Pancreas (tissue), 10 donors: ENCODE data around the gene ASTN2. TPM values are rescaled to one million over a fixed set of nuclear protein-coding genes. Genes with fewer than 3 reads are reported as not detected.

ENCODE experiments used
- ATAC-seq, 4 donors: fragments of 200-7000 bp; cut with Tn5 transposase; one replicate each; pipeline versions ENCODE4 v1.8.0 to v1.9.1; 2020; ENCODE audit warnings: mild to moderate bottlenecking in 4 of 4, moderate library complexity in 4 of 4
- DNase-seq, 6 donors: peaks; one replicate each; pipeline ENCODE4 v3.0.0-alpha.2; 2020
- FAIRE-seq: peaks from 2 replicates; lab custom pipeline; 2012; peaks lifted over from hg19 to GRCh38; lab: Jason Lieb, UNC
- H3K27ac ChIP-seq, 4 donors: fragments of 200-600 bp; sonication (generic); 1 replicate in 3 of 4; 2 replicates in 1 of 4; pipeline versions ENCODE4 v1.5.0 to v1.8.0; 2020
- H3K27me3 ChIP-seq, 4 donors: fragments of 200-600 bp; one replicate each; pipeline ENCODE4 v1.8.0; 2021
- H3K36me3 ChIP-seq, 3 donors: fragments of 200-600 bp; sonication (generic) in 1 of 3; one replicate each; pipeline versions ENCODE4 v1.5.0 to v1.8.0; 2020 to 2021
- H3K4me1 ChIP-seq, 3 donors: fragments of 200-600 bp; one replicate each; pipeline ENCODE4 v1.8.0; 2021
- H3K4me3 ChIP-seq, 4 donors: fragments of 200-600 bp; sonication (generic) in 2 of 4; one replicate each; pipeline versions ENCODE4 v1.5.0 to v1.8.0; 2020 to 2021
- H3K9me3 ChIP-seq, 4 donors: fragments of 200-600 bp; one replicate each; pipeline ENCODE4 v1.8.0; 2021
- CTCF ChIP-seq, 4 donors: fragments of 200-600 bp; sonication (generic) in 3 of 4; IDR thresholded peaks; one replicate each; pipeline versions ENCODE4 v1.5.0 to v1.8.0; 2021; ENCODE audit warnings: antibody characterized with exemption in 4 of 4
- WGBS, 2 donors: extraction: QIAGEN DNeasy Blood & Tissue Kit; methylation state at CpG; one replicate each; pipeline ENCODE4 v1.1.7; 2013; 5-methylcytosine and 5-hydroxymethylcytosine counted together
- intact Hi-C, 3 donors: fragments of 100-400 bp; cut with DNase I; formaldehyde crosslinking; loops; one replicate each; pipeline versions ENCODE4 v1.11.1 to v1.14.2; 2022
- polyA plus RNA-seq, 2 donors: library from polyadenylated mRNA; stranded (reverse); fragments of 200-250 nt; gene quantifications; one replicate each; pipeline ENCODE4 v1.2.3, GENCODE V29; 2013
- total RNA-seq, 6 donors: library from RNA; stranded (reverse); fragmentation: NEBNext Ultra II Directional in 4 of 6; extraction: Animal tissue kit (Norgen Biotek cat#: 25700) in 4 of 6; gene quantifications; one replicate each; pipeline versions ENCODE4 v1.2.1 to v1.2.4, GENCODE V29; 2021 to 2023
- donor health status: healthy with polysubstance abuse.
- donor health status: DM: no; HTN: no; CAD: no; lungs with moderate emphysema.
- donor health status: DM: no; HTN: no; CAD: no.
- donor health status: control.
- donor health status: control.
- donor health status: Bipolar disorder and iron deficiency.
- donor health status: DM: yes; HTN: yes; CAD: no.
- donor health status: DM: no; HTN: no; CAD: no.
- donor health status: DM: no; HTN: no; CAD: no.
- donor health status: DM: yes; HTN: yes; CAD: no.

ASTN2 gene
- total and polyA plus RNA-seq, 8 donors, result 1.3 to 11.9 (median 6.7) TPM

GRCh38 chr9:116763770-116764169, 651.1 kb downstream of the ASTN2 start:
- no peak for ATAC-seq

GRCh38 chr9:116760636-116761035, 654.2 kb downstream of the ASTN2 start:
- H3K4me3 ChIP-seq, result no peak overlapping the region
- no peak for ATAC-seq
- intact Hi-C loops, result no loop called here

More at GRCh38 chr9:116763770-116764169, 651.1 kb downstream of the ASTN2 start:
- no peak for TF ChIP-seq CTCF (IDR thresholded peaks at IDR 0.05)
- Histone ChIP-seq H3K27me3 (no peaks in the 10 kb centered on the region), H3K36me3 (no peaks in the 10 kb centered on the region), H3K4me3 (no peak overlapping the region), H3K4me1 (no peaks in the 10 kb centered on the region), H3K9me3 (no peaks in the 10 kb centered on the region), H3K27ac (no peak overlapping the region)
- WGBS, 2 donors, result 84 to 88% methylated on average over 2 of the region's 2 CpGs
- intact Hi-C loops, result no loop called here
- DNase-seq, result no peak
- FAIRE-seq, result no peak

GRCh38 chr9:116757030-116757429, 657.8 kb downstream of the ASTN2 start:
- intact Hi-C loops, result no loop called here
- H3K9me3 ChIP-seq, result no peaks in the 10 kb centered on the region
- H3K27me3 ChIP-seq, result no peaks in the 10 kb centered on the region
- H3K27ac ChIP-seq, result no peak overlapping the region
- H3K4me3 ChIP-seq, result no peak overlapping the region
- no peaks in the 10 kb centered on the region for H3K4me1 ChIP-seq
- ATAC-seq, result no peak
- no peak for FAIRE-seq
- TF ChIP-seq CTCF (IDR thresholded peaks at IDR 0.05), result no peak
- DNase-seq, result no peak
- 76 to 77% methylated on average over 7 of the region's 7 CpGs for WGBS, 2 donors
- H3K36me3 ChIP-seq, result no peaks in the 10 kb centered on the region

More at GRCh38 chr9:116760636-116761035, 654.2 kb downstream of the ASTN2 start:
- 50 to 69% methylated on average over 5 of the region's 5 CpGs for WGBS, 2 donors
- Histone ChIP-seq H3K27ac (no peak overlapping the region), H3K9me3 (no peaks in the 10 kb centered on the region), H3K36me3 (no peaks in the 10 kb centered on the region), H3K27me3 (no peaks in the 10 kb centered on the region), H3K4me1 (no peaks in the 10 kb centered on the region)
- no peak for TF ChIP-seq CTCF (IDR thresholded peaks at IDR 0.05)
- FAIRE-seq, result no peak
- no peak for DNase-seq

GRCh38 chr9:116753389-116753788, 661.5 kb downstream of the ASTN2 start:
- no peak overlapping the region for H3K4me3 ChIP-seq
- DNase-seq (no peak), FAIRE-seq (no peak), ATAC-seq (no peak)
- WGBS, 2 donors, result 52 to 56% methylated on average over 1 of the region's 1 CpG
- H3K27ac ChIP-seq, result no peak overlapping the region
- no peaks in the 10 kb centered on the region for H3K9me3 ChIP-seq
- H3K36me3 ChIP-seq, result no peaks in the 10 kb centered on the region
- no peaks in the 10 kb centered on the region for H3K27me3 ChIP-seq
- no peaks in the 10 kb centered on the region for H3K4me1 ChIP-seq
- intact Hi-C loops, result no loop called here
- TF ChIP-seq CTCF (IDR thresholded peaks at IDR 0.05), result no peak

- H3K36me3 ChIP-seq, result no peaks in the 10 kb centered on the region
- no peak overlapping the region for H3K27ac ChIP-seq
- ATAC-seq (no peak), DNase-seq (no peak), FAIRE-seq (no peak)
- WGBS, 2 donors, result 90 to 96% methylated on average over 2 of the region's 2 CpGs
- no peaks in the 10 kb centered on the region for H3K27me3 ChIP-seq
- intact Hi-C loops, result no loop called here
- no peak for TF ChIP-seq CTCF (IDR thresholded peaks at IDR 0.05)
- H3K4me3 ChIP-seq, result no peak overlapping the region
- no peaks in the 10 kb centered on the region for H3K9me3 ChIP-seq
- no peaks in the 10 kb centered on the region for H3K4me1 ChIP-seq
These were observed 664.3 kb downstream of the ASTN2 start for GRCh38 chr9:116750510-116750909.
